GM18858 (cell line): ENCODE data around the gene LIX1.

Experiments used
- ATAC-seq: cut with Tn5 transposase; IDR thresholded peaks from one replicate; pipeline ENCODE4 v1.9.1; 2021; ENCODE audit not compliant: unreplicated experiment

Gene LIX1

GRCh38 chr5:97076098-97076497 lies 66.3 kb downstream of the LIX1 start:
- no peak for ATAC-seq

GRCh38 chr5:97075649-97076048 lies 66.8 kb downstream of the LIX1 start:
- ATAC-seq = no peak

GRCh38 chr5:97074859-97075489 lies 67.4 kb downstream of the LIX1 start:
- no peak for ATAC-seq

GRCh38 chr5:97073420-97073819 lies 69.0 kb downstream of the LIX1 start:
- no peak for ATAC-seq

- ATAC-seq = no peak
Measured at GRCh38 chr5:97072696-97073095, 69.7 kb downstream of the LIX1 start.

- ATAC-seq = no peak
Measured at GRCh38 chr5:97071993-97072392, 70.4 kb downstream of the LIX1 start.

- ATAC-seq = no peak
Measured at GRCh38 chr5:97071101-97071500, 71.3 kb downstream of the LIX1 start.

- no peak for ATAC-seq
Measured at GRCh38 chr5:97070234-97070633, 72.2 kb downstream of the LIX1 start.

GRCh38 chr5:97067296-97067850 lies 75.0 kb downstream of the LIX1 start:
- ATAC-seq = no peak

GRCh38 chr5:97065475-97065874 lies 76.9 kb downstream of the LIX1 start:
- ATAC-seq = no peak

GRCh38 chr5:97063251-97063650 lies 79.2 kb downstream of the LIX1 start:
- ATAC-seq = no peak

GRCh38 chr5:97062046-97062445 lies 80.4 kb downstream of the LIX1 start:
- no peak for ATAC-seq

- ATAC-seq = no peak
Measured at GRCh38 chr5:97056263-97056662, 86.1 kb downstream of the LIX1 start.

GRCh38 chr5:97049175-97049574 lies 93.2 kb downstream of the LIX1 start:
- no peak for ATAC-seq

GRCh38 chr5:97047076-97047475 lies 95.3 kb downstream of the LIX1 start:
- no peak for ATAC-seq

GRCh38 chr5:97046270-97046982 lies 96.0 kb downstream of the LIX1 start:
- ATAC-seq = no peak

- ATAC-seq = no peak
Measured at GRCh38 chr5:97044052-97044451, 98.4 kb downstream of the LIX1 start.

GRCh38 chr5:97043511-97043910 lies 98.9 kb downstream of the LIX1 start:
- no peak for ATAC-seq

GRCh38 chr5:97042996-97043395 lies 99.4 kb downstream of the LIX1 start:
- no peak for ATAC-seq
